Fibroblast of lung (primary cell): ENCODE data around the gene NRF1. TPM values are rescaled to one million over a fixed set of nuclear protein-coding genes. Genes with fewer than 3 reads are reported as not detected.
"Not testable (repeated sequence)": the region's sequence is repeated elsewhere in the genome, so short reads cannot be mapped to it uniquely, and the experiment has no call there.

Source experiments
- DNase-seq, 2 donors: peaks; one replicate each; pipeline versions ENCODE4 v3.0.0 to v3.0.0-alpha.2; 2010; ENCODE audit warnings: low read depth in 2 of 2
- H2AFZ ChIP-seq: 2 replicates; pipeline ENCODE4 v1.5.1; 2012; ENCODE audit warnings: low read length, control low read depth, inconsistent platforms
- H3K27ac ChIP-seq: 2 replicates; pipeline ENCODE4 v1.5.1; 2011; ENCODE audit warnings: low read length, control low read depth; ENCODE audit not compliant: insufficient read depth
- H3K27me3 ChIP-seq: 2 replicates; pipeline ENCODE4 v1.5.1; 2011; ENCODE audit warnings: mild to moderate bottlenecking, low read length; ENCODE audit not compliant: control insufficient read depth, insufficient read depth
- H3K36me3 ChIP-seq: 2 replicates; pipeline ENCODE4 v1.5.1; 2011; ENCODE audit warnings: low read length; ENCODE audit not compliant: control insufficient read depth, insufficient read depth
- H3K4me1 ChIP-seq: 2 replicates; pipeline ENCODE4 v1.5.1; 2011; ENCODE audit warnings: low read length; ENCODE audit not compliant: control insufficient read depth, insufficient read depth; ENCODE audit errors: extremely low read depth
- H3K4me2 ChIP-seq: 2 replicates; pipeline ENCODE4 v1.5.1; 2011; ENCODE audit warnings: low read length, control low read depth; ENCODE audit not compliant: insufficient read depth; ENCODE audit errors: extremely low read depth
- H3K4me3 ChIP-seq, 4 experiments: fragments of 200-600 bp in 1 of 4; sonication (generic) in 1 of 4; replicated peaks in 1 of 4; 2 replicates each; pipeline ENCODE4 v1.5.1; 2011 to 2016; ENCODE audit warnings: low read length in 4 of 4, low read depth in 3 of 4, mild to moderate bottlenecking in 3 of 4, control low read depth in 2 of 4, inconsistent platforms in 1 of 4, mixed read lengths in 1 of 4; ENCODE audit not compliant: insufficient read depth in 1 of 4; ENCODE audit errors: control extremely low read depth in 1 of 4
- H3K79me2 ChIP-seq: 2 replicates; pipeline ENCODE4 v1.5.1; 2012; ENCODE audit warnings: mild to moderate bottlenecking, low read length, inconsistent platforms; ENCODE audit not compliant: control insufficient read depth, insufficient read depth
- H3K9ac ChIP-seq: 2 replicates; pipeline ENCODE4 v1.5.1; 2011; ENCODE audit warnings: mild to moderate bottlenecking, low read length, control low read depth; ENCODE audit not compliant: insufficient read depth
- H3K9me3 ChIP-seq: 2 replicates; pipeline ENCODE4 v1.5.1; 2012; ENCODE audit warnings: low read depth, low read length; ENCODE audit not compliant: control insufficient read depth, insufficient read depth
- H4K20me1 ChIP-seq: 2 replicates; pipeline ENCODE4 v1.5.1; 2011; ENCODE audit warnings: low read length; ENCODE audit not compliant: control insufficient read depth, insufficient read depth; ENCODE audit errors: extremely low read depth
- CTCF ChIP-seq, 2 donors: IDR thresholded peaks in 1 of 2; conservative IDR thresholded peaks in 1 of 2; 1 replicate in 1 of 2; 2 replicates in 1 of 2; pipeline ENCODE4 v1.5.1; 2011 to 2012; ENCODE audit warnings: low read length in 2 of 2, control low read depth in 1 of 2, inconsistent platforms in 1 of 2, low read depth in 1 of 2, mild to moderate bottlenecking in 1 of 2
- EZH2 ChIP-seq: IDR thresholded peaks from 2 replicates; pipeline ENCODE4 v1.5.1; 2012; ENCODE audit warnings: low read length, control low read depth, mild to moderate bottlenecking; ENCODE audit errors: missing control alignments
- polyA plus RNA-seq, 2 donors: library from polyadenylated mRNA; depleted of rRNA in 1 of 2; stranded (reverse) in 1 of 2; unstranded in 1 of 2; fragments of >200 nt; gene quantifications; 2 replicates each; pipeline ENCODE4 v1.2.1, GENCODE V29; 2011 to 2012; ENCODE audit warnings: missing spikeins in 1 of 2
- total RNA-seq: library from RNA; depleted of rRNA; stranded (reverse); fragments of >200 nt; gene quantifications from 2 replicates; pipeline ENCODE4 v1.2.1, GENCODE V29; 2014

Gene NRF1
- total and polyA plus RNA-seq, 2 donors (not counting 1 experiment from before 2014, with no cell fraction given): 7.3 to 15.5 TPM

- H3K4me3 ChIP-seq: no peak overlapping the region
- H3K4me2 ChIP-seq: no peak overlapping the region
- no peaks in the 10 kb centered on the region for H4K20me1 ChIP-seq
- peaks cover 20% of the 10 kb centered on the region for H3K27me3 ChIP-seq
- H3K79me2 ChIP-seq: no peaks in the 10 kb centered on the region
- no peak for TF ChIP-seq EZH2
- TF ChIP-seq CTCF (conservative IDR thresholded peaks at IDR 0.05 in 1 of 2, IDR thresholded peaks at IDR 0.05 in 1 of 2; ENCODE audit: low read depth in 1 of 2, low read length in 2 of 2): no peak
- no peaks in the 10 kb centered on the region for H3K36me3 ChIP-seq
- H2AFZ ChIP-seq: no peak overlapping the region
- no peak overlapping the region for H3K9ac ChIP-seq
- H3K27ac ChIP-seq: no peak overlapping the region
- peak in 1 of 2 donors; percentile 17 for DNase-seq
- H3K4me1 ChIP-seq: peaks cover 3% of the 10 kb centered on the region
- H3K9me3 ChIP-seq: no peaks in the 10 kb centered on the region
These were observed 178.6 kb downstream of the NRF1 start for GRCh38 chr7:129790136-129790535.

GRCh38 chr7:129792721-129793120 lies 181.2 kb downstream of the NRF1 start:
- Histone ChIP-seq H3K4me1 (peaks cover 3% of the 10 kb centered on the region), H3K9ac (no peak overlapping the region), H3K36me3 (no peaks in the 10 kb centered on the region), H3K27ac (no peak overlapping the region), H3K4me3 (no peak overlapping the region), H3K27me3 (peaks cover 2% of the 10 kb centered on the region), H3K9me3 (no peaks in the 10 kb centered on the region), H3K79me2 (no peaks in the 10 kb centered on the region), H3K4me2 (no peak overlapping the region), H4K20me1 (no peaks in the 10 kb centered on the region), H2AFZ (no peak overlapping the region)
- no peak for DNase-seq
- TF ChIP-seq EZH2 (no peak), CTCF (conservative IDR thresholded peaks at IDR 0.05 in 1 of 2, IDR thresholded peaks at IDR 0.05 in 1 of 2; ENCODE audit: low read depth in 1 of 2, low read length in 2 of 2) (no peak)

GRCh38 chr7:129793506-129794310 lies 182.2 kb downstream of the NRF1 start:
- TF ChIP-seq EZH2 (no peak), CTCF (conservative IDR thresholded peaks at IDR 0.05 in 1 of 2, IDR thresholded peaks at IDR 0.05 in 1 of 2; ENCODE audit: low read depth in 1 of 2, low read length in 2 of 2) (no peak)
- no peaks in the 10 kb centered on the region for H3K36me3 ChIP-seq
- H3K4me2 ChIP-seq: no peak overlapping the region
- H3K27ac ChIP-seq: no peak overlapping the region
- no peaks in the 10 kb centered on the region for H3K9me3 ChIP-seq
- no peak overlapping the region for H2AFZ ChIP-seq
- DNase-seq: no peak
- no peaks in the 10 kb centered on the region for H4K20me1 ChIP-seq
- H3K4me3 ChIP-seq: no peak overlapping the region
- no peak overlapping the region for H3K9ac ChIP-seq
- H3K79me2 ChIP-seq: no peaks in the 10 kb centered on the region
- peaks cover 2% of the 10 kb centered on the region for H3K27me3 ChIP-seq
- H3K4me1 ChIP-seq: peaks cover 3% of the 10 kb centered on the region

- H3K9ac ChIP-seq, H3K4me3 ChIP-seq, H3K4me2 ChIP-seq, H3K79me2 ChIP-seq, H3K9me3 ChIP-seq, H3K4me1 ChIP-seq, H3K36me3 ChIP-seq, H3K27ac ChIP-seq, H2AFZ ChIP-seq, DNase-seq, H3K27me3 ChIP-seq, H4K20me1 ChIP-seq: not testable (repeated sequence)
These were observed 182.9 kb downstream of the NRF1 start for GRCh38 chr7:129794461-129794860.
